GM19240 (cell line): ENCODE data around the gene OR4D5.

ENCODE experiments used
- DNase-seq: peaks from one replicate; pipeline ENCODE4 v3.0.0; 2011; ENCODE audit warnings: low spot score; ENCODE audit not compliant: insufficient read length

The OR4D5 gene

GRCh38 chr11:123939317-123939716 lies at the start of gene OR4D5:
TSS of gene OR4D5 (plus strand) at chr11:123939617. CDS start at chr11:123939617, 0 bp downstream.
- no peak for DNase-seq

- DNase-seq, result no peak
Measured at GRCh38 chr11:123892031-123892430, 47.4 kb upstream of the OR4D5 start.

GRCh38 chr11:123899792-123900191 lies 39.6 kb upstream of the OR4D5 start:
- DNase-seq, result no peak

GRCh38 chr11:123901867-123902266 lies 37.5 kb upstream of the OR4D5 start, which contains the start of gene OR8D4:
TSS of gene OR8D4 (plus strand) at chr11:123902167. CDS start at chr11:123906432, 4,265 bp downstream.
- DNase-seq, result no peak

- DNase-seq, result no peak
Measured at GRCh38 chr11:123903932-123904331, 35.5 kb upstream of the OR4D5 start.

- DNase-seq, result no peak
Measured at GRCh38 chr11:123904932-123905331, 34.5 kb upstream of the OR4D5 start.

GRCh38 chr11:123905826-123906225 lies 33.6 kb upstream of the OR4D5 start:
- no peak for DNase-seq

- DNase-seq, result no peak
Measured at GRCh38 chr11:123920943-123921342, 18.5 kb upstream of the OR4D5 start.

GRCh38 chr11:123924027-123924426 lies 15.4 kb upstream of the OR4D5 start:
- DNase-seq, result no peak

- no peak for DNase-seq
Measured at GRCh38 chr11:123942413-123942812, 3.0 kb downstream of the OR4D5 start.

- no peak for DNase-seq
Measured at GRCh38 chr11:123943738-123944137, 4.3 kb downstream of the OR4D5 start, which contains the start of gene OR6T1. TSS of gene OR6T1 (minus strand) at chr11:123943838. CDS start at chr11:123943838, 0 bp downstream.

GRCh38 chr11:123945132-123945531 lies 5.7 kb downstream of the OR4D5 start:
- DNase-seq, result no peak

GRCh38 chr11:123956752-123957151 lies 17.3 kb downstream of the OR4D5 start:
- no peak for DNase-seq

- DNase-seq, result no peak
Measured at GRCh38 chr11:123973816-123974215, 34.4 kb downstream of the OR4D5 start.

- DNase-seq, result no peak
Measured at GRCh38 chr11:123976770-123977560, 37.5 kb downstream of the OR4D5 start.

GRCh38 chr11:123977731-123978347 lies 38.4 kb downstream of the OR4D5 start, which contains the start of gene OR10S1:
TSS of gene OR10S1 (minus strand) at chr11:123977781. CDS start at chr11:123977664, 117 bp downstream.
- DNase-seq, result no peak

GRCh38 chr11:123979311-123979710 lies 39.9 kb downstream of the OR4D5 start:
- no peak for DNase-seq
